Activated B cell treated with CpG ODN at 0.5 μM for 24 hours (primary cell): ENCODE measurements around the gene GFRA4. TPM values are rescaled to one million over a fixed set of nuclear protein-coding genes. Genes with fewer than 3 reads are reported as not detected.

Experiments
- ATAC-seq: fragments of 200-7000 bp; cut with Tn5 transposase; one replicate; pipeline ENCODE4 v1.10.0; 2021; ENCODE audit warnings: low read depth, mild to moderate bottlenecking, moderate library complexity
- CTCF ChIA-PET: fragments of 350-600 bp; sonication (Branson Sonifier 250); formaldehyde crosslinking; loops from one replicate; lab custom pipeline; 2021; ENCODE audit warnings: antibody characterized with exemption; lab: Charles Lee
- POLR2A ChIA-PET: fragments of 350-600 bp; sonication (Branson Sonifier 250); formaldehyde crosslinking; loops from one replicate; lab custom pipeline; 2021; ENCODE audit warnings: antibody characterized with exemption; lab: Charles Lee
- DNase-seq: peaks from one replicate; pipeline ENCODE4 v3.0.0; 2022
- H3K27ac Mint-ChIP-seq: one replicate; pipeline ENCODE4 v1.8.0; 2020; ENCODE audit warnings: mixed read lengths
- H3K27me3 Mint-ChIP-seq: one replicate; pipeline ENCODE4 v1.8.0; 2021; ENCODE audit warnings: mixed read lengths
- H3K36me3 Mint-ChIP-seq: one replicate; pipeline ENCODE4 v1.8.0; 2021; ENCODE audit warnings: low read depth, mixed read lengths
- H3K4me1 Mint-ChIP-seq: one replicate; pipeline ENCODE4 v1.8.0; 2021; ENCODE audit warnings: mixed read lengths
- H3K4me3 Mint-ChIP-seq: one replicate; pipeline ENCODE4 v1.8.0; 2020; ENCODE audit warnings: mild to moderate bottlenecking, mixed read lengths
- H3K9me3 Mint-ChIP-seq: one replicate; pipeline ENCODE4 v1.8.0; 2020; ENCODE audit warnings: mixed read lengths
- intact Hi-C: fragments of 100-400 bp; cut with micrococcal nuclease; formaldehyde crosslinking; loops from one replicate; pipeline ENCODE4 v1.15.1; 2024
- total RNA-seq: library from RNA; stranded (reverse); gene quantifications from 2 replicates; pipeline ENCODE4 v1.2.3, GENCODE V29; 2022
- TF ChIP-seq, protein P1 (sequence below): fragments of 200-600 bp; IDR thresholded peaks from one replicate; pipeline ENCODE4 v1.8.0; 2022; ENCODE audit warnings: antibody characterized with exemption, mild to moderate bottlenecking

The GFRA4 gene
- total RNA-seq, 1 donor from 2014 or later, result not detected

DNA sequence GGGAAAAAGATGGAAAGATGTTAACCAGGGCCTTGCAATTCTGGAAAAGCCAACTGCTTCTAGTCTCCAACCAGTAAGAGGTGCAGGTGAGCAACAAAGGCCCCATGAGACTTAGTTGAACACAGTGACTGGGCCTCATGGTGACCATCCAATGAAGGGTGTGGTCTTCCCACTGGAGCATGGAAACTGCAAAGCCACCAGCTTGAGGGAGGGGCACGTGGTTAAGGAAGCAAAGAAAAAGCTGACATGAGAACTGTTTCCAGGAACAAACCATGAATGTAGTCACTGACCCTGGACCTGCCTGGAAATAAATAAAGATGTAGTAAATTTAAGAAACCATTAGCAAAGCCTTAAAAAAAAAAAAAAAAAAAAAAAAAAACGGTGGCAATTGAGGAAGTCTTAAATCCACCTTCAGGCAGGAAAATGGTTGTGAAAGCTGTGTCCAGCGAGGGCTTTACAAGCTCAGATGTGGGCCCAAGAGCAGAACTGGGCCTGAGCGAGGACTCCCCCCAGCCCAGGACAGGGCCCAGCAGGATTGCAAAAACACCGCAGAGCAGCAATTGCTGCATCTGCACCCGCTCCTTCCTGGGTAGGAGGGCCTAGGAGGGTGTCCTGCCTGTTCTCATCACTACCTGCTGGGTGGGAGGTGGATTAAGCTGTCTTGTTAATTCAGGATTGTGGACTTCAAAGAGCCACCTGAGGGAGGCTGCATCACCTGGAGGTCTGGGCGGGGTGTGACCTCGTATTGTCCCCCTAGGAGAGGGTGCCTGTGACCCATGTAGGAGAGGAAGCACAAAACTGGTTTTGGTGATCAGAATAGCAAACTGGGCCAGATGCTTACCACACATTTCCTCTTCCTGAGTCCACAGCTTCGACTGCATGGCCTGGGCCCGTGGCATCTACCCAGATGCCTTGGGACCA, 10.3 kb downstream of the GFRA4 start:
- intact Hi-C loops, result no loop called here
- Mint-ChIP-seq H3K27me3 (no peaks in the 10 kb centered on the region), H3K4me1 (peaks cover 6% of the 10 kb centered on the region), H3K36me3 (peaks cover 10% of the 10 kb centered on the region), H3K9me3 (peaks cover 8% of the 10 kb centered on the region), H3K4me3 (no peak overlapping the region), H3K27ac (no peak overlapping the region)
- ChIA-PET POLR2A (interaction anchor here (0.7 kb wide), 1 partner anchor 51 kb away, joined by 7 read pairs; no protein-coding TSS in a partner anchor), CTCF (no interaction called here)
- no peak for ATAC-seq
- TF ChIP-seq, protein P1, sequence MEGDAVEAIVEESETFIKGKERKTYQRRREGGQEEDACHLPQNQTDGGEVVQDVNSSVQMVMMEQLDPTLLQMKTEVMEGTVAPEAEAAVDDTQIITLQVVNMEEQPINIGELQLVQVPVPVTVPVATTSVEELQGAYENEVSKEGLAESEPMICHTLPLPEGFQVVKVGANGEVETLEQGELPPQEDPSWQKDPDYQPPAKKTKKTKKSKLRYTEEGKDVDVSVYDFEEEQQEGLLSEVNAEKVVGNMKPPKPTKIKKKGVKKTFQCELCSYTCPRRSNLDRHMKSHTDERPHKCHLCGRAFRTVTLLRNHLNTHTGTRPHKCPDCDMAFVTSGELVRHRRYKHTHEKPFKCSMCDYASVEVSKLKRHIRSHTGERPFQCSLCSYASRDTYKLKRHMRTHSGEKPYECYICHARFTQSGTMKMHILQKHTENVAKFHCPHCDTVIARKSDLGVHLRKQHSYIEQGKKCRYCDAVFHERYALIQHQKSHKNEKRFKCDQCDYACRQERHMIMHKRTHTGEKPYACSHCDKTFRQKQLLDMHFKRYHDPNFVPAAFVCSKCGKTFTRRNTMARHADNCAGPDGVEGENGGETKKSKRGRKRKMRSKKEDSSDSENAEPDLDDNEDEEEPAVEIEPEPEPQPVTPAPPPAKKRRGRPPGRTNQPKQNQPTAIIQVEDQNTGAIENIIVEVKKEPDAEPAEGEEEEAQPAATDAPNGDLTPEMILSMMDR, result no peak
- no peak for DNase-seq

DNA sequence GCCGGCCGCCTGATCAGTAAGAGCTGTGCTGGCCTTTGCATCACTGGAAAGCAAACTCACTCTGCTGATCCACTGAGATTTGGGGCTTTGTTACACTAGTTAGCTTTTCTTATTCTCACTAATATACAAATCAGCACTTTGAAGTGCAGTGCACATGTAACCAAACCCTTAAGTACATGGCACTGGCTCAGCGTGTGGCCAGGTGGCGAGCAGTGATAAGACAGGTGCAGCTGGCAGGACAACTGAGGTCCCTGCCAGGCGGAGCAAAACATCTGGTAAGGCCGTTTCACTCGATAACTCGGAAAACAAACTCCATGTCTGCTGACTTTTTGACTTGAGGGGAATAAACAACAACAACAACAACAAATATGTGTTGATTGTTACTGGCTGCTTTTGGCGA, 11.0 kb downstream of the GFRA4 start:
- Mint-ChIP-seq H3K9me3 (peaks cover 8% of the 10 kb centered on the region), H3K27me3 (no peaks in the 10 kb centered on the region), H3K36me3 (peaks cover 16% of the 10 kb centered on the region), H3K27ac (no peak overlapping the region), H3K4me3 (no peak overlapping the region), H3K4me1 (peaks cover 6% of the 10 kb centered on the region)
- DNase-seq, result no peak
- no peak for ATAC-seq
- intact Hi-C loops, result no loop called here
- ChIA-PET POLR2A (no interaction called here), CTCF (no interaction called here)
- TF ChIP-seq, protein P1, result no peak

DNA sequence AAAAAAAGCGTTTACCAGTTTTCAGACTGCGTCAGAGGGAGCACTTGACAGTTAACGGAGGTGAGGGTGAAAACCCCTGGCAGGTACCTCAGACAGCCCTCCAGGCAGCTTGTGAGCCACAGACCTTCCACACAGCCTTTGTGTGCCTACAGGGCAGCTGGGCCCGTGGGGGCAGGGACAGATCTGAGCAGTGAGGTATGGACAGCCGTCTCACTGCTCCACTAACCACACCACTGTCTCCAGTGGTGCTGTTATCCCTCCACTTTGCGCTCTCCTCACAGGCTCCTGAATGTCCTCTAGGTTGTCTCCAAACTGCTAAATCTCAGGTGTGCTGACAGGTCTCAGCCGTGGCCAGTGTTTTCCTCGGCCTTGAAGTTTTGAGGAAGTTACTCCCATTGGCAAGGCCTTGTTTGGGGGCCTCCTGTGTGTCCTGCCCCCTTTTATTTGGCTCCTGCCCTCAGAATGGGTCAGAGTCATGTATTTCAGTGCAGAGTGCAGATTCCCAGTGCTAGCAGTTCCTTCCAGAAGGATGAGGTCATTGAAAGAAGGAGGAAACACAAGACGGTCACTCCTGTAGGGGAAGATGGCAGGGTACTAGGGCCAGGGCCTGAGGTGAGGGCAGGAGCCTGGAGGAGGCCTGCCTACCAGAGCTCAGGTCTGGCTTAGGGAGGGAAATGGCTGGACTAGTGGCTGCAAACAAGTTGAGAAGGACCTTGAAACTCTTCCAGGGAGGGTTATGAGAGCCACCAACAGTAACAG, 11.8 kb downstream of the GFRA4 start:
- no peaks in the 10 kb centered on the region for H3K27me3 Mint-ChIP-seq
- peaks cover 24% of the 10 kb centered on the region for H3K36me3 Mint-ChIP-seq
- POLR2A ChIA-PET, result no interaction called here
- peaks cover 6% of the 10 kb centered on the region for H3K4me1 Mint-ChIP-seq
- H3K9me3 Mint-ChIP-seq, result peaks cover 8% of the 10 kb centered on the region
- H3K27ac Mint-ChIP-seq, result no peak overlapping the region
- H3K4me3 Mint-ChIP-seq, result no peak overlapping the region
- no peak for ATAC-seq
- TF ChIP-seq, protein P1, result no peak
- intact Hi-C loops, result no loop called here
- no peak for DNase-seq
- CTCF ChIA-PET, result no interaction called here

DNA sequence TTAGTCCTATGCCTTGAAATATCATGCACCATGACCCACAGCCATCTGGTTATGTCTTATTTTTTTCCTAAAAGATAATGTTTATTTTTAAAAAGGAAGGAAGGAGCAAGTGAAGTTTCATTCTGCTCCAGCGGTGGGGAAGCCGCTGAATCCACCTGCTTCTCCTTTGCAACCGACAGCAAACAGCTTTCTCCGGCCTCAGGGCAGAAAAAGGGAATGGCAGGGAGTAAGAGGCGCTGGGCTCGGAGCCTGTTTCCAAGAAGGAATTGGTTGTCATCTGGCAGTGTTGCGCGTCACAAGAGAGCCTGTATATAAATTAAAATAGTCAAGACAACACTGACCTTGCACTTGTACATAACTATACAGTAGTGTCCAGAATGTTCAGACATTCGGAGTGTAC, 14.2 kb downstream of the GFRA4 start:
- ATAC-seq (no peak), DNase-seq (no peak)
- H3K4me1 Mint-ChIP-seq, result peaks cover 6% of the 10 kb centered on the region
- H3K27me3 Mint-ChIP-seq, result no peaks in the 10 kb centered on the region
- peaks cover 47% of the 10 kb centered on the region for H3K36me3 Mint-ChIP-seq
- ChIA-PET CTCF (no interaction called here), POLR2A (no interaction called here)
- intact Hi-C loops, result no loop called here
- no peak overlapping the region for H3K27ac Mint-ChIP-seq
- TF ChIP-seq, protein P1, result no peak
- H3K9me3 Mint-ChIP-seq, result peaks cover 6% of the 10 kb centered on the region
- H3K4me3 Mint-ChIP-seq, result no peak overlapping the region

DNA sequence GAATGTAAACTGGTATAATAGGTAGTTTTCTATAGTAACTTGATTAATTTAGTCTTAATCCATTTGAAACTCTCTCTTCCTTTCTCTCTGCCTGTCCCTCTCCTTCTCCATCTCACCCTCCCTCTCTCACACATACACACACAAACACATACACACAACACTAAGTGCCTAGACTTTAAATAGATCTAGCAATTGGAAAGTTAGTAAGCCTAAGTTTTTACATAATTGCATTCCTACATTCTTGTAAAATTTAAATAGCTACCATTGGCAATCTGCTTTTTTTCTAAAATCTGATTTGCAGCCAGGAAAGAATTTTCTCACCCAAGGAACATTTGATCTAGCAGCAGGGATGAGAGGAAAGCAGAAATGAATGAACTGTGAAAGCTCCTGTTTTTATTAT, 15.7 kb downstream of the GFRA4 start:
- H3K27ac Mint-ChIP-seq, result no peak overlapping the region
- ChIA-PET POLR2A (no interaction called here), CTCF (no interaction called here)
- H3K4me1 Mint-ChIP-seq, result peaks cover under 1% of the 10 kb centered on the region
- DNase-seq, result no peak
- ATAC-seq, result no peak
- TF ChIP-seq, protein P1, result no peak
- peaks cover 52% of the 10 kb centered on the region for H3K36me3 Mint-ChIP-seq
- intact Hi-C loops, result no loop called here
- H3K4me3 Mint-ChIP-seq, result no peak overlapping the region
- no peaks in the 10 kb centered on the region for H3K9me3 Mint-ChIP-seq
- H3K27me3 Mint-ChIP-seq, result no peaks in the 10 kb centered on the region
